ENCODE results near the gene ADAM11. TPM values are rescaled to one million over a fixed set of nuclear protein-coding genes. Genes with fewer than 3 reads are reported as not detected.

Gene ADAM11
- total RNA-seq, 1 donor from 2014 or later, result 0.06 TPM

DNA sequence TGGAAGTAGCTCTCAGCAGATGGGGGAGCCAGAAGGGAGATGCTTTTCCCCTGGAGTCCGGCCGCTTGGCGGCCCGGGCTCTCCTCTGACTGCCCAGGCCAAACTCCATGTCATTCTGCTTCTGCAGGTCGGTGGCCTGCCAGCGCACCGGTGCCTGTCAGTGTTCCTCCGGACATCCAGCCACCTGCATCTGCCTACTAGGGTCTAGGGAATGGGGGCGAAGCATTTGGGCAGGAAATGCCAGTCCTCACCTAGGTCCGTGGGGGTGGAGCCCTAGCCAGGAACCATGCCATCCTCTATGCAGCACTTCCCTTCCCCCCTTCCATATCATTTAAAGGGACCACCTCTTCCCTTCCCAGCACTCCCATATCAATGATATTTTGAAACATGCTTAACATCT, 37.1 kb downstream of the ADAM11 start:
- no peak overlapping the region for H3K4me3 ChIP-seq (ENCODE audit: low read depth, low read length)
- no peak for DNase-seq (ENCODE audit: low read depth)
- TF ChIP-seq, protein P1, sequence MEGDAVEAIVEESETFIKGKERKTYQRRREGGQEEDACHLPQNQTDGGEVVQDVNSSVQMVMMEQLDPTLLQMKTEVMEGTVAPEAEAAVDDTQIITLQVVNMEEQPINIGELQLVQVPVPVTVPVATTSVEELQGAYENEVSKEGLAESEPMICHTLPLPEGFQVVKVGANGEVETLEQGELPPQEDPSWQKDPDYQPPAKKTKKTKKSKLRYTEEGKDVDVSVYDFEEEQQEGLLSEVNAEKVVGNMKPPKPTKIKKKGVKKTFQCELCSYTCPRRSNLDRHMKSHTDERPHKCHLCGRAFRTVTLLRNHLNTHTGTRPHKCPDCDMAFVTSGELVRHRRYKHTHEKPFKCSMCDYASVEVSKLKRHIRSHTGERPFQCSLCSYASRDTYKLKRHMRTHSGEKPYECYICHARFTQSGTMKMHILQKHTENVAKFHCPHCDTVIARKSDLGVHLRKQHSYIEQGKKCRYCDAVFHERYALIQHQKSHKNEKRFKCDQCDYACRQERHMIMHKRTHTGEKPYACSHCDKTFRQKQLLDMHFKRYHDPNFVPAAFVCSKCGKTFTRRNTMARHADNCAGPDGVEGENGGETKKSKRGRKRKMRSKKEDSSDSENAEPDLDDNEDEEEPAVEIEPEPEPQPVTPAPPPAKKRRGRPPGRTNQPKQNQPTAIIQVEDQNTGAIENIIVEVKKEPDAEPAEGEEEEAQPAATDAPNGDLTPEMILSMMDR (conservative IDR thresholded peaks at IDR 0.05; ENCODE audit: low read depth, low read length), result no peak

DNA sequence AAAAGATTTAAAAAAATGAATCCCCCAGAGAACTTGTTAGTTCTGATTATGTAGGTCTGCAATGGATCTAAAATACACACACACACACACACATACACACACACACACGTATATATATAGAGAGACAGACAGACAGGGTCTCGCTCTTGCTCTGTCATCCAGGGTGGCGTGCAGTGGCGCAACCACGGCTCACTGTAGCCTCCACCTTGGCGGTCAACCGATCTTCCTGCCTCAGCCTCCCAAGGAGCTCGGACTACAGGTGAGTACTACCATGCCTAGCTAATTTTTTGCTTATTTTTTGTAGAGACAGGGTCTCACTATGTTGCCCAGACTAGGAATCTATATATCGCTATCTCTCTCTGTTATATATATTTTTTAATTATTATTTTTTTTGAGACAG, 37.9 kb downstream of the ADAM11 start:
- DNase-seq (ENCODE audit: low read depth), result no peak
- TF ChIP-seq, protein P1 (conservative IDR thresholded peaks at IDR 0.05; ENCODE audit: low read depth, low read length), result no peak

DNA sequence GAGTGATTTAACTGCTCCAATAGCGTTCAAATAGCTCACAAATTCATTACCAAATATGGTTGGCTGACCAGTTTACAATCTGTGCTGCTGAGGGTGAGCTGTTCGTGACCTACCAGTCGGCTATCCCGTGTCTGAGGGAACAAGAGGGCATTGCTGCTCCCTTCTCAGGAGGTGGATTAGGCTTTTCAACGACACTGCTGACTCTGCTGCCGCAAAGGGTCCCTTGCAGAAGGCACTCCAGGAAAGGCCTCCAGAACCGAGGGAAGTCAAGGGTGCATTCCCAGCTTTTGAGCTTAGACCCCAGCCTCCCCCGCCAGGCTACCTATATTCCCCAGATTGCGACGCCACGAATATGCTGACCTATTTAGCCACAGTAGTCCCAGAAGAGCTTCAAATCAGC, 39.0 kb downstream of the ADAM11 start:
- TF ChIP-seq, protein P1 (conservative IDR thresholded peaks at IDR 0.05; ENCODE audit: low read depth, low read length), result no peak
- DNase-seq (ENCODE audit: low read depth), result no peak
- H3K4me3 ChIP-seq (ENCODE audit: low read depth, low read length), result no peak overlapping the region

More for the DNA sequence above, 37.9 kb downstream of the ADAM11 start:
- no peak overlapping the region for H3K4me3 ChIP-seq (ENCODE audit: low read depth, low read length)

DNA sequence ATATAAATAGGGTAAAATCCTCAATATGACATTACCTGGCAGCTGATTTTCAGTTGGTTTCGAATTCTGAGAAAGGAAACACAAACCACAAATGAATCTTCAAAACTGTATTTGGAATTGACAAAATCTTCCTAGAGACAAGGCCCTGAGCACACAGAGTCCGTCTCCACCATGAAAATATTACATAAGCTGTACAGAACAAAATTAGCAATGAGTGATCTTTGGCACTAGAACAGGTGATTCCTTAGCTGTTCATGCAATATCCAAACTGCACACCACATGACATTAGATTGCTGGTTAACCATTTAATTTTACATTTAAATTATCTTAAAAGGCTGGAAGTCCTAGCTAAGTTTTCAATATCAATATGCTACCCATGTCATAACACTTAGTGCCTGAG, 39.6 kb downstream of the ADAM11 start:
- DNase-seq (ENCODE audit: low read depth), result no peak
- TF ChIP-seq, protein P1 (conservative IDR thresholded peaks at IDR 0.05; ENCODE audit: low read depth, low read length), result no peak
- no peak overlapping the region for H3K4me3 ChIP-seq (ENCODE audit: low read depth, low read length)

DNA sequence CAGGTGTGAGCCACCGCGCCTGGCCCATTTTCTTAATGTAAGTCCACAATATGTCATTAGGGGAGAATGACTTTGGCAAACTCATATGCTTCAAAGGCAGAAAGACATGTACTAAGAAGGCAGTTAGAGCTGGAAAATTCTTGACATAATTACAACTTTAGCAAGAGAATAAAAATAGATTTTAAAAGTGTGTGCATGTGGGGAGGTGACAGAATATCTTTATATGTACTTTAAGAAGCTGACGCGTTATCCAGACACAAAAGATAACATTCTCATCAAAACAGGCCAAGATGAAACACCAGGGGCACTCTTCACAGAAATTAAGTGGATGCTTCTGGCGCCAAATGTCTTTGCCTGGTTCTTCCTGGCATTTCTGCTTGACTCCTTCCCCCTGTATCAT, 43.1 kb downstream of the ADAM11 start:
- no peak for DNase-seq (ENCODE audit: low read depth)
- no peak overlapping the region for H3K4me3 ChIP-seq (ENCODE audit: low read depth, low read length)
- TF ChIP-seq, protein P1 (conservative IDR thresholded peaks at IDR 0.05; ENCODE audit: low read depth, low read length), result no peak

DNA sequence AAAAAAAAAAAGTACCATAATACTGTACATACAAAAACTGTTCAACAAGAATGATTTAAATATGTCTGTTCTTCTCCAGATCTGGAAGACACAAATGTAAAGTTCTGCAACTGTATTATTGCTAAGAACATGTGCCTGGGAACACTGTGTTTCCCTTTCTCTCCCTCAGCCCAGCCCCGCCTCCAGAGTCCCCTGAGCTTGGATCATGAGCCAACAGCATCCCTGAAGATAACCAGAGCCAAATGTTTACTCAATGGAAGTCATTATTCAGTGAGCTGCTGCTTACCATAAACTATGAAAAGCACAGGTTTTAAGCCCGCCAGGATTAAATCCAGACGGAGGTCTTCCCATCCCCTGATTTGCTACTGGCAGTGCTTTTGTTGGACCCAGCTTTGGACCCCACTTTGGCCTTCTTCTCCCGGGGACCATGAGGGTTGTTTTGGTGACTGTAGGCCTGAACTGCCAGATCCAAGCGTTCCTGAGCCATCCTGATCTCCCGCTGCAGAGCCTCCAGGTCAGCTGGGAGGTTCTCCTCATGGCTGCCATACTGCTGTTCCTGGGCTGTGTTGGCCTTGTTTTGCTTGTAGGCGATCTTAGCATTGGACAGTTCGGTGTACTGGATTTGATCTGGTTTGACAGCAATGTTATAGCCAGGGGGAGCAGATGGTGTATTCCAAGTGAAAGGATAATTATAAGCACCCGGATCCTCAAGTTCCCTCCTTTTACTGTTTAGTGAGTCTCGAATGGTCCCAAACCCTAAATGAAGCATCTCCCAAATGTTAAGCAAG, 45.7 kb downstream of the ADAM11 start:
- TF ChIP-seq, protein P1 (conservative IDR thresholded peaks at IDR 0.05; ENCODE audit: low read depth, low read length), result no peak
- no peak overlapping the region for H3K4me3 ChIP-seq (ENCODE audit: low read depth, low read length)
- DNase-seq (ENCODE audit: low read depth), result no peak

All from epithelial cell of proximal tubule (primary cell).